GM04504 (cell line): ENCODE results near the gene AADACL3.
"Not testable (repeated sequence)": the region's sequence is repeated elsewhere in the genome, so short reads cannot be mapped to it uniquely, and the experiment has no call there.

Experiments
- DNase-seq: peaks from one replicate; pipeline ENCODE4 v3.0.0-alpha.2; 2012; ENCODE audit warnings: low read depth

The AADACL3 gene

DNA sequence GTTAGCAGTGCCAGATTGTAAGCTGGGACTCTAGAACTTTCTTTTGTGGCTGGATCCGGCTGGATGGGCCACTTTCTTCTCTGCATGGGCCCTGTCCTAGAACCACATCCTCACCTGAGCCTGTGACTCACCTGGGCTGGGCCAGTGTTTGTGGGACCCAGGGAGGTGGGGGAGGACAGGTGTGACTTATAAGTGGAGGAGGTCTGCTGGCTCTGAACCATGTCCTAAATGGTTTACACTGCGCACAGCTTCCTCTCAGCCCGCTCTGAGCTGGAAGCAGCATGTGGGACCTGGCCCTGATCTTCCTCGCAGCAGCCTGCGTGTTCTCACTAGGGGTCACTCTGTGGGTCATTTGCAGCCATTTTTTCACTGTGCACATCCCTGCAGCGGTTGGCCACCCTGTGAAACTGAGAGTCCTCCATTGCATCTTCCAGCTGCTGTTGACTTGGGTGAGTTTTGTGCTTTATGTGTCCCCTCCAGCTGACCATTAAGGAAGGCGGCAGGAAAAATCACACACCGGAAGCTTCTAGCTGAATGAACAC, at the start of gene AADACL3:
TSS of gene AADACL3 (plus strand) at position 215 of the 542 bp plus-strand sequence. CDS start at position 282, 67 bp downstream.
- no peak for DNase-seq

DNA sequence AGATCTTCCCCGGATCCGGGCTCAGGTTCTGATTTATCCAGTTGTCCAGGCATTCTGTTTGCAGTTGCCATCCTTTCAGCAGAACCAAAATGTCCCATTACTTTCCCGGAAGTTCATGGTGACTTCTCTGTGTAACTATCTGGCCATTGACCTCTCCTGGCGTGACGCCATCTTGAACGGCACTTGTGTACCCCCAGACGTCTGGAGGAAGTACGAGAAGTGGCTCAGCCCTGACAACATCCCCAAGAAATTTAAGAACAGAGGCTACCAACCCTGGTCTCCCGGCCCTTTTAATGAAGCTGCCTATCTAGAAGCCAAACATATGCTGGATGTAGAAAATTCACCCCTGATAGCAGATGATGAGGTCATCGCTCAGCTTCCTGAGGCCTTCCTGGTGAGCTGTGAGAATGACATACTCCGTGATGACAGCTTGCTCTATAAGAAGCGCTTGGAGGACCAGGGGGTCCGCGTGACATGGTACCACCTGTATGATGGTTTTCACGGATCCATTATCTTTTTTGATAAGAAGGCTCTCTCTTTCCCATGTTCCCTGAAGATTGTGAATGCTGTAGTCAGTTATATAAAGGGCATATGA, 49.7 kb upstream of the AADACL3 start:
- DNase-seq = no peak

GRCh38 chr1:12669529-12670068, 46.3 kb upstream of the AADACL3 start:
- no peak for DNase-seq

DNA sequence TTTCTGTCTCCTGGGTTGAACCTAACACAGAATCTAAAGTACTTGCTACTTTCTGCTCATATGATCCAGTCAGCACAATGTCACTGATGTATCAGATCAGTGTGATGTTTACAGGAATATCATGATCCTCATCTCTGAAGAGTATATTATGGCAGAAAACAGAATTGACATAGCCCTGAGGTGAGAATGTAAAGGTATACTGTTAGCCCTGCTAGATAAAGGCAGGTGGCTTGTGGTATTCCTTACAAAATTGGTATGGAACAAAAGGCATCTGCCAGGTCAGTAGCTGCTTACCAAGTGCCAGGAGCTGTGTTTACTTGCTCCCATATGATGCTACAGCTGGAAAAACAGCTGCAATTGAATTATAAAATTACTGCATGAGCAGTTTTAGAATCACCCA, 41.6 kb upstream of the AADACL3 start:
- no peak for DNase-seq

DNA sequence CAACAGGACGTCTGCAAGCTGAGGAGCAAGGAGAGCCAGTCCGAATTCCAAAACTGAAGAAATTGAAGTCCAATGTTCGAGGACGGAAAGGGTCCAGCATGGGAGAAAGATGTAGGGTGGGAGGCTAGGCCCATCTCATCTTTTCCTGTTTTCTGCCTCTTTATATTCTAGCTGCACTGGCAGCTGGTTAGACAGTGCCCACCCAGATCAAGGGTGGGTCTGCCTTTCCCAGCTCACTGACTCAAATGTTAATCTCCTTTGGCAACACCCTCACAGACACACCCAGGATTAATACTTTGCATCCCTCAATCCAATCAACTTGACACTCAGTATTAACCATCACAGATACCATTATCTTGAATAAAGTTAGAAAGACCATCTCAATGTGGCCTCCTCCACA, 39.8 kb upstream of the AADACL3 start:
- DNase-seq = not testable (repeated sequence)

DNA sequence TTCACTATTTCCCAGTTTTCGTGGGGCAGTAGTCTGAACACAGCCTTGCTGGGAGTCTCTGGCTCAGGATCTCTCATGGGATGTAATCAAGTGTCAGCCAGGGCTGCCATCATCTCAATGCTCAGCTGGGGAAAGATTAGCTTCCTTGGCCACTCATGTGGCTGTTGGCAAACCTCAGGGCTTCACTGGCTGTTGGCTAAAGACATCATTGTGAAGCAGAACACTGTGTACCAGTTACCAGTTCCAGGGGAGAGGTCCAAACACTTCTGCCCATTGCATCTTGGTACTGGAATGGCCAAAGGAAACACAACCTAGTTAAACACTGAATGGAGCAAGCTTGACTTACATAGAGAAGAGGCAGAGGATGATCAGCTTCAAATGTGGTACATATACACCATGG, 38.3 kb upstream of the AADACL3 start:
- DNase-seq = no peak

DNA sequence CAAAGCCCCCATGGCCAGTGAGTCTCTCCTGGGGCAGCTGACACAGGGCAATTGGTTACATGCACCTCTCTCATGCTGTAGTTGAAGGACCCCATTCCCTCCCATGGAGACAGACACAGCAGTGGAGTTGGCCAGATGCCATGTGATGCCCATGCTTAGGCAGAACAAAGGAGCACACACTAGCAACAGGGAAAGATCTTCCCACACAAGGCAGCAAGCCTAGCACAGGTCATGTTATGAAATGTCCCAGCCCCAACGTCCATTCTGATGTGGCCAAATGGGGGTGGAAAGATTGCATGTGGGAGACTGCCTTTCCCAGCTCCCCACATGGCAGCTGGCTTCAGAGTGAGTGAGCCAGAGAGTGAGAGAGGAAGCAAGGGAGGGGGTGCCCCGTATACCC, 37.6 kb upstream of the AADACL3 start:
- DNase-seq = no peak

GRCh38 chr1:12678820-12679219, 37.1 kb upstream of the AADACL3 start:
- DNase-seq = no peak

- no peak for DNase-seq
These were observed 25.8 kb upstream of the AADACL3 start for GRCh38 chr1:12690156-12690555.

DNA sequence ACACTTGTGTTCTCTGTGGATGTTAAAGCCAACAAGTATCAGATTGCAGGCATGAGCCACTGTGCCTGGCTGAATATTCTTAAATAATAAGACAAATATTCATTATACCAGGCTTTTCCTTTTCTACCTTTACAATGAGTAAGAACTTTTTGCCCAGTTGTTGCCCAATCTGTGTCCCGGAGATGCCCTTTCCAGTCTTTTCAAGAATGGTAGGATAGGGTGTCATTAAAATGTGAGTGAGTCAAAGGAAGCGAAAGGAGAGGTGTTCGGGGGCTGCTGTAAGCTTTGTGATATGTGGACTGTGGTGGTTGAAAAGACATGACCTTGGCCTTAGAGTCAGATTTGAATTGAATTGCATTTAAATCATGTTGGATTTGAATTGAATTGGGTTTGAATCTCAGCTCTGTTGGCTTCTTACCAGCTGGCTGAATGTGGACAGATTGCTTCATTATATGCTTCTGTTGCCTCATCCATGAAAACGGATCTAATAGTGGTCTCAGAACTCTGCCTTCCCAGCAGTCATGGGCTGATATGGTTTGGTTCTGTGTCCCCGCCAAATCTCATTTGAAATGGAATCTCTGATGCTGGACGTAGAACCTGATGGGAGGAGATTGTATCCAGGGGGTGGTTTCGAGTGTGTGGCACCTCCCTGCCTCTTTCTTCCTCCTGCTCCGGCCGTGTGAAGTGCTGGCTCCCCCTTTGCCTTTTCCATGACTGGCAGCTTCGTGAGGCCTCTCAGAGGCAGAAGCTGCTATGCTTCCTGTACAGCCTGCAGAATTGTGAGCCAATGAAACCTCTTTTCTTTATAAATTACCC, 22.7 kb upstream of the AADACL3 start:
- no peak for DNase-seq

DNA sequence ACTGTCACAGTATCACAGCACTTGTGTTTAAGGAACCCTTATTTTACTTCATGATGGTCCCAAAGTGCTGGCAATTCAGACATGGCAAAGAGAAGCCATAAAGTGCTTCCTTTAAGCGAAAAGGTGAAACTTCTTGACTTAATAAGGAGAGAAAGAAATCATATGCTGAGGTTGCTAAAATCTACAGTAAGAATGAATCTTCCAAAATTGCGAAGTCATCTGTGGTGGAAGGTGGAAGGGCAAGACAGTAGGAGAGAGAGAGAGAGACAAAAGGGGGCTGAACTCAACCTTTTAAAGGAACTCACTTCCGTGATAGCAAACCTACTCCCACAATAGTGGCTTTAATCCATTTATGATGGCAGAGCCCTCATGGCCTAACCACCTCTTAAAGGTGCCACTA, 19.3 kb upstream of the AADACL3 start:
- DNase-seq = no peak

- no peak for DNase-seq
These were observed 18.5 kb upstream of the AADACL3 start for GRCh38 chr1:12697397-12697796.

- DNase-seq = no peak
These were observed 12.0 kb upstream of the AADACL3 start for GRCh38 chr1:12703821-12704451.

DNA sequence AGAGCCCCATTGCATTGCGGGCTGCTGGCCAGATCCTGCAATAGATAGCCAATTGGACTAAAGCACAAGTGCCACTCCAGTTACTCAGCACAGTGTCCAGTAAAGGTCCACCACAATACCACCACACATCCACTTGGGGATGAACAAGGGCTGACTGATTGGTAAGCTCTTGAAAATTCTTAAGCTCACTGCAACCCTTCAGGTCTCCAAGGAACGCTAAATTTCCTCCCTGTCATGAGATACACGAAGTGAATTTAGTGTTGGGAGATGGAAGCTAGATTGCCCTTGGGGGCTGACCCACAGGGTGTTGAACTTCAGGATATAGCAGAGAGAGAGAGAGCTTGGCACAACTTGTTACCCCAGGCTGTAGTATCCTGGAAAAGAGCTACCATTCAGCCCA, 9.8 kb upstream of the AADACL3 start:
- no peak for DNase-seq

GRCh38 chr1:12708396-12709090, 7.4 kb upstream of the AADACL3 start:
- DNase-seq = no peak

DNA sequence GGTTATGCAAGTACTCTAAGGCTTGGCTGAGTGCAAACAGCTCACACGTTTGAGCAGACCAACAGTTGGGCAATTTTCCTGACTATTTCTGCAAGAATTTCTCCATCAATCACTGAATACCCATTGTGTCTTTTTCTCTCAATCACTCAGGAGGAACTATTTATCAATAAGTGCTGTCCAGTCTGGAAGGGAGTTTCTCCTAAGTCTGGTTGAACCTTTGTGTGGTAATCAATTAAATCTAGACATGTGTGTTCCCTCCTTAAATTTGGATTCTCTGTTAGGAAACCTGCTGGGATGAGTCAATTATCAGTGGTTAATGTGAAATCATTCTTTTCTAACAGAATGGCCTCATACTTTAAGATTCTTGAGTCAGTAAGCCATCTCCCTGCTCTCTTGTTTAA, 6.8 kb upstream of the AADACL3 start:
- DNase-seq = no peak

GRCh38 chr1:12709696-12710095, 6.2 kb upstream of the AADACL3 start:
- DNase-seq = no peak

DNA sequence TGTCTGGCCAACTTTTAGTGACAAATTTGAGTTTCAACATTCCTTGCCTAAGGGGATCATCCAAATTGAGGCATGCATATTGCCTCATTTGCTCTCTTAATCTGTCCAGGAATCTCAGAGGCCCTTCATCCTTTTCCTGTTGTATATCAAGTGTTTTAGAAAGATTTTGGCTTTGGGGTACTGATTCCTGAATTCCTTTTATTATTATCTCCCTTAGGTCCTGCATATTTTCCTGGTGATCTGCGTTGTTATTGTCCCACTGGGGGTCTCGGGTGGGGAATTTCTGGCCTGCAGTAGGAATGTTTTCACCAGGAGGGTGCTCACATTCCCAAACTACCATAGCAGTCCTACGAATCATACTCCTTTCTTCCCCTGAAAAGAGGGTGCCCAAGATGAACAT, 4.4 kb upstream of the AADACL3 start:
- no peak for DNase-seq

GRCh38 chr1:12712076-12712475, 3.8 kb upstream of the AADACL3 start:
- DNase-seq = no peak

DNA sequence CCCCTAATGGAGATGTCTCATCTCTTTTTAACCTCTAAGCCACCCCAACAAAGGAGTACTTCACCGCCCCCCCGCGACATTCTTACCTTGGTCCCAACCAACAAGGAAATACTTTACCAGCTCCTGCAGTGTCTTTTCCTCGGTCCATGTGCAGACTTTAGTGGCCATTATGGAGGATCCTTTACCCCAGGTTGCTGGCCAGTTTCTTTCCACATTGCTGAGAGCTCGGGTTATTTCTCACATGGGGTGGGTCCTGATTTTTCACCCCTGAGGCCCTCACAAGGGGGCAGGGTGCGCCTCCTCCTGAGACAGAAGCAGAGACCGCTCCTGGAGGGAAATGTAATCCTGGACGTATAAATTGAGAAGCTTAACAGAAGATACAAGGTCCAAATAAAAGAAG, 3.0 kb upstream of the AADACL3 start:
- no peak for DNase-seq

GRCh38 chr1:12713651-12714050, 2.3 kb upstream of the AADACL3 start:
- not testable (repeated sequence) for DNase-seq
